CD4-positive, alpha-beta memory T cell (primary cell): ENCODE data around the gene IFT88. TPM values are rescaled to one million over a fixed set of nuclear protein-coding genes. Genes with fewer than 3 reads are reported as not detected.

Source experiments
- polyA plus RNA-seq, 2 donors: library from polyadenylated mRNA; unstranded; fragments of 300-500 nt; fragmentation: Illumina TruSeq; gene quantifications; one replicate each; pipeline ENCODE4 v1.2.3, GENCODE V29; 2021
- total RNA-seq, 2 experiments: library from RNA; stranded (reverse); gene quantifications; one replicate each; pipeline ENCODE4 v1.2.3, GENCODE V29; 2021

IFT88 gene
- total and polyA plus RNA-seq, 4 experiments from 2014 or later: 5.0 to 9.8 (median 8.0) TPM

Other genes starting within 250 kb of the IFT88 start
- gene CRYL1, start 41.3 kb upstream of the IFT88 start, total RNA-seq: 10 to 100 TPM; 18.1 to 22.1 TPM
- 10 to 100 TPM; 40.1 to 59.1 TPM for gene CRYL1, start 41.3 kb upstream of the IFT88 start, polyA plus RNA-seq
- gene IL17D, start 136.5 kb downstream of the IFT88 start, total RNA-seq: not detected
- gene IL17D, start 136.5 kb downstream of the IFT88 start, polyA plus RNA-seq: not detected
- 1 to 10 TPM; 8.1 TPM for gene EEF1AKMT1, start 206.8 kb downstream of the IFT88 start, total RNA-seq
- gene EEF1AKMT1, start 206.8 kb downstream of the IFT88 start, polyA plus RNA-seq: 10 to 100 TPM; 12.2 to 16.2 TPM